Gastroesophageal sphincter (tissue), 4 donors: ENCODE data around the gene AADAC. TPM values are rescaled to one million over a fixed set of nuclear protein-coding genes. Genes with fewer than 3 reads are reported as not detected.

Experiments
- ATAC-seq: fragments of 150-250 bp; one replicate; pipeline ENCODE4 v1.9.1; 2016; ENCODE audit warnings: mild to moderate bottlenecking, moderate library complexity
- H3K27ac ChIP-seq, 4 donors: fragments of 200-600 bp; sonication (generic) in 3 of 4; 1 replicate in 3 of 4; 2 replicates in 1 of 4; pipeline ENCODE4 v1.5.1; 2016 to 2019
- H3K27me3 ChIP-seq: fragments of 200-600 bp; sonication (generic); one replicate; pipeline ENCODE4 v1.5.1; 2019
- H3K36me3 ChIP-seq, 2 donors: fragments of 200-600 bp; sonication (generic); one replicate each; pipeline ENCODE4 v1.5.1; 2019; ENCODE audit warnings: control low read depth in 1 of 2
- H3K4me1 ChIP-seq, 3 donors: fragments of 200-600 bp; sonication (generic); 1 replicate in 2 of 3; 2 replicates in 1 of 3; pipeline ENCODE4 v1.5.1; 2016 to 2019; ENCODE audit warnings: control low read depth in 2 of 3
- H3K4me3 ChIP-seq, 2 donors: fragments of 200-600 bp; sonication (generic); one replicate each; pipeline ENCODE4 v1.5.1; 2019; ENCODE audit warnings: mild to moderate bottlenecking in 1 of 2, moderate library complexity in 1 of 2
- H3K9me3 ChIP-seq, 3 donors: fragments of 200-600 bp; sonication (generic); one replicate each; pipeline ENCODE4 v1.5.1; 2017 to 2019; ENCODE audit warnings: control low read depth in 2 of 3
- CTCF ChIP-seq, 4 experiments: fragments of 200-600 bp in 2 of 4; fragments of 450-650 bp in 2 of 4; sonication (generic) in 1 of 4; IDR thresholded peaks; one replicate each; pipeline ENCODE4 v1.5.1; 2017 to 2019; ENCODE audit warnings: antibody characterized with exemption in 4 of 4, mild to moderate bottlenecking in 2 of 4, moderate library complexity in 2 of 4
- EP300 ChIP-seq: sonication (generic); formaldehyde crosslinking; IDR thresholded peaks from one replicate; pipeline ENCODE4 v1.6.1; 2017; ENCODE audit warnings: antibody characterized with exemption, mild to moderate bottlenecking
- POLR2A ChIP-seq, 2 donors: fragments of 450-650 bp; IDR thresholded peaks; one replicate each; pipeline ENCODE4 v1.6.1; 2017; ENCODE audit warnings: antibody characterized with exemption in 2 of 2, mild to moderate bottlenecking in 2 of 2, moderate library complexity in 1 of 2
- POLR2AphosphoS5 ChIP-seq: sonication (generic); formaldehyde crosslinking; IDR thresholded peaks from one replicate; pipeline ENCODE4 v1.6.1; 2017; ENCODE audit warnings: antibody characterized with exemption
- WGBS, 2 donors: methylation state at CpG; one replicate each; pipeline ENCODE4 v1.1.5; 2018; ENCODE audit warnings: low coverage in 1 of 2; 5-methylcytosine and 5-hydroxymethylcytosine counted together
- total RNA-seq, 4 donors: library from RNA; depleted of rRNA; stranded (reverse); fragments of >200 nt; gene quantifications; one replicate each; pipeline ENCODE4 v1.1.0, GENCODE V29; 2016

Gene AADAC
- total RNA-seq, 4 donors from 2014 or later, result 0.40 TPM; not detected in 3

GRCh38 chr3:151818361-151818760 is 4.4 kb downstream of the AADAC start:
- H3K36me3 ChIP-seq, result no peaks in the 10 kb centered on the region
- 89 to 91% methylated on average over 4 of the region's 4 CpGs for WGBS, 2 donors
- H3K27me3 ChIP-seq, result no peaks in the 10 kb centered on the region
- H3K9me3 ChIP-seq, result no peaks in the 10 kb centered on the region
- no peak overlapping the region for H3K27ac ChIP-seq
- TF ChIP-seq POLR2AphosphoS5 (no peak), EP300 (no peak), POLR2A (IDR thresholded peaks at IDR 0.05) (no peak), CTCF (IDR thresholded peaks at IDR 0.05) (no peak)
- H3K4me1 ChIP-seq, result peaks cover 0 to 7% (median 0%) of the 10 kb centered on the region in 3 donors
- H3K4me3 ChIP-seq, result no peak overlapping the region
- no peak for ATAC-seq

DNA sequence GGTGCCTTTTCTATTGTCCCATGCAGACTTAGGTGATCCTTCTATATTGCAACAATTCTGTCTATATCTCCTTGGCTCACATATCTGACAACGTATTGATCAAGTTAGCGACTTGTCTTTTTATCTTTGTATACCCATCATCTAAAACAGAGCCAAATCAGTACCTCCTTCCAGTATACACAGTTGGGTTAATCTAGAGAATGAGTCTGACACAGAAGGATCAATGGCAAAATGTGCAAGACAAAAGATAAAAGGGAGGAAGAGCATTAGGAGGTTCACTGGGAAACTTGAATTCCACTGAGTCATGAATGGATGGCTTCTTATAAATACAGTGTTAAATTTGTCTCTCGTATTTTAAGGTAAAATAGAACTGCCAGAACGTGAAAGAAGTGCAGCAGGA is 6.0 kb downstream of the AADAC start:
- TF ChIP-seq POLR2AphosphoS5 (no peak), POLR2A (IDR thresholded peaks at IDR 0.05) (no peak), CTCF (IDR thresholded peaks at IDR 0.05) (no peak), EP300 (no peak)
- peaks cover 0 to 7% (median 0%) of the 10 kb centered on the region in 3 donors for H3K4me1 ChIP-seq
- H3K27ac ChIP-seq, result no peak overlapping the region
- no peaks in the 10 kb centered on the region for H3K27me3 ChIP-seq
- H3K4me3 ChIP-seq, result no peak overlapping the region
- no peak for ATAC-seq
- 62 to 67% methylated on average over 3 to 4 of the region's 4 CpGs for WGBS, 2 donors
- no peaks in the 10 kb centered on the region for H3K9me3 ChIP-seq
- H3K36me3 ChIP-seq, result no peaks in the 10 kb centered on the region

DNA sequence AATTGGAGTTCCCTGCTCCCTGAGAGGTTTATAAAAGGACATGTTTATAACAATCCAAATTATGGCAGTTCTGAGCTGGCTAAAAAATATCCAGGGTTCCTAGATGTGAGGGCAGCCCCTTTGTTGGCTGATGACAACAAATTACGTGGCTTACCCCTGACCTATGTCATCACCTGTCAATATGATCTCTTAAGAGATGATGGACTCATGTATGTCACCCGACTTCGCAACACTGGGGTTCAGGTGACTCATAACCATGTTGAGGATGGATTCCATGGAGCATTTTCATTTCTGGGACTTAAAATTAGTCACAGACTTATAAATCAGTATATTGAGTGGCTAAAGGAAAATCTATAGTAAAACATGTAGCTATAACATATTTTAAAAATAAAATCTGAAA is 13.9 kb downstream of the AADAC start:
- no peak for ATAC-seq
- 93 to 94% methylated on average over 3 of the region's 3 CpGs for WGBS, 2 donors
- Histone ChIP-seq H3K9me3 (peaks cover 0 to 5% (median 0%) of the 10 kb centered on the region in 3 donors), H3K27ac (no peak overlapping the region), H3K4me3 (no peak overlapping the region), H3K27me3 (no peaks in the 10 kb centered on the region), H3K36me3 (no peaks in the 10 kb centered on the region), H3K4me1 (no peaks in the 10 kb centered on the region)
- TF ChIP-seq EP300, result no peak
- TF ChIP-seq POLR2A (IDR thresholded peaks at IDR 0.05), result no peak
- no peak for TF ChIP-seq CTCF (IDR thresholded peaks at IDR 0.05)
- no peak for TF ChIP-seq POLR2AphosphoS5

DNA sequence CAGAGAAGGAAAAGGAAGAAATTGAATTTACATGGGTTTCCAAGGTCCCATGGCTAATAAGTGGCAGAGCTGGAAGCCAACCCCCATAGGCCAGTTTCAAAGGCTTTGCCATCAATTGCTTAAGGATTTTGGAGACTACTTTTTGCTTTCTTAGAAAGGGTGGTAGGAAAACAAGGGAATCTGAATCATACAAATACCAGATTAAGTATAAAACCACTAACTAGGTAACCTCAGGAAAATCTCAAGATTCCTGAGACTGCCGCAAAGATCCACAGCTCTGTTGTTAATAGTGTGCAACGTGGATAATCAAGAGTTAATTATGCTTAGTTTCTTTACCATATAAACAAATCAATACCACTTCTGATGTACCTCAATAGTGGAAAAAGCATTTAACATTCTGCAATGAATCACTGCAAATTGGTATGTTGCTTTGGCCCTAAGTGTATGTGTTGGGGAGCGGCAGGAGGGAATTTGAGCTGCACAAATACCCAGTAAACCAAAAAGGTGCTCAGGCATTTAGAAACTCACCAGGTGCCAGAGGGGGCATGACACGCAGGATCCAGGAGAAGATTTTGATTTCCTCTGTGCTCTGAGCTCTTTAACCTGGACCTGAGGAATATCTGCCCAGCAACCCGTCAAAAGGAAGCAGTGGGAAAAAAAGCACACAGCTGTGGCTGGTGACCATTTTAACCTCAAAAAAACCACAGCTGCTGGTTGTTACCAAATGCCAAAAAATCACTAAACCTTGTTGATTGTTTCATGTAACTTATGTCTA is 22.0 kb downstream of the AADAC start:
- no peak for TF ChIP-seq EP300
- TF ChIP-seq CTCF (IDR thresholded peaks at IDR 0.05), result no peak
- TF ChIP-seq POLR2A (IDR thresholded peaks at IDR 0.05), result no peak
- no peak for TF ChIP-seq POLR2AphosphoS5
- no peaks in the 10 kb centered on the region for H3K27me3 ChIP-seq
- H3K36me3 ChIP-seq, result no peaks in the 10 kb centered on the region
- 61 to 72% methylated on average over 5 of the region's 5 CpGs for WGBS, 2 donors
- H3K27ac ChIP-seq, result no peak overlapping the region
- H3K4me1 ChIP-seq, result peaks cover 4 to 18% (median 4%) of the 10 kb centered on the region in 3 donors
- no peaks in the 10 kb centered on the region for H3K9me3 ChIP-seq
- ATAC-seq, result no peak
- no peak overlapping the region for H3K4me3 ChIP-seq

DNA sequence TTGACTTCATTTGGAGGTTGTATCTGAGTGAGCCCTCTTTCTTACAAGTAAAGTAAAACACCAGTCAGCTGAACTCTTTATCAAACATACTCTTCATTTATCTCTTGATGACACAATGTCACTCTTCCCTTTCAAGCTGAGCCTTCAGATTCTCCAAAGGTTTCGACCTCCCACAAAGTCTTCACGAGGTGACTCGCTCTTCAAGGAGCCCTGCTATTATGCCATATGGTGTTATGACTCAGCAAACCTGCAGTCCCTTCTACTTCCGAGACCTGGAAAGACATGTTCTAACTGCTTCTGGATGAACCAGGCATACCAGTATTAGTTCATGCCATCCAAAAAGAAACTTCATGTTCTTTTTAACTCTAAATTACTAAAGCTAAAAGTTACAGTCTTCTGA is 23.1 kb downstream of the AADAC start:
- no peaks in the 10 kb centered on the region for H3K36me3 ChIP-seq
- H3K27ac ChIP-seq, result no peak overlapping the region
- peaks cover 4 to 18% (median 4%) of the 10 kb centered on the region in 3 donors for H3K4me1 ChIP-seq
- no peaks in the 10 kb centered on the region for H3K9me3 ChIP-seq
- 53 to 61% methylated on average over 4 of the region's 4 CpGs for WGBS, 2 donors
- no peaks in the 10 kb centered on the region for H3K27me3 ChIP-seq
- no peak for ATAC-seq
- no peak overlapping the region for H3K4me3 ChIP-seq
- TF ChIP-seq EP300, result no peak
- no peak for TF ChIP-seq CTCF (IDR thresholded peaks at IDR 0.05)
- no peak for TF ChIP-seq POLR2AphosphoS5
- no peak for TF ChIP-seq POLR2A (IDR thresholded peaks at IDR 0.05)
